NCI-H1694 (cell line): ENCODE results near the gene DPP4.
A peak's percentile ranks its signal among the peaks of the same experiment; 100 is the strongest.

Source experiments
- DNase-seq: peaks from one replicate; lab custom pipeline; 2025; lab: John Stamatoyannopoulos, UW

Gene DPP4

GRCh38 chr2:162073888-162074631 is at the start of gene DPP4:
Gene DPP4 (minus strand): TSS chr2:162074215. CDS start chr2:162073981, 234 bp downstream.
- no peak for DNase-seq

- DNase-seq = no peak
Measured at GRCh38 chr2:162118166-162119031, 44.4 kb upstream of the DPP4 start.

GRCh38 chr2:162116352-162116751 is 42.3 kb upstream of the DPP4 start:
- DNase-seq = no peak

- DNase-seq = no peak
Measured at GRCh38 chr2:162115076-162115475, 41.1 kb upstream of the DPP4 start.

GRCh38 chr2:162114271-162114670 is 40.3 kb upstream of the DPP4 start:
- no peak for DNase-seq

- DNase-seq = no peak
Measured at GRCh38 chr2:162113776-162114168, 39.8 kb upstream of the DPP4 start.

- DNase-seq = no peak
Measured at GRCh38 chr2:162113088-162113775, 39.2 kb upstream of the DPP4 start.

- no peak for DNase-seq
Measured at GRCh38 chr2:162111958-162112850, 38.2 kb upstream of the DPP4 start.

- DNase-seq = no peak
Measured at GRCh38 chr2:162107361-162107901, 33.4 kb upstream of the DPP4 start.

- no peak for DNase-seq
Measured at GRCh38 chr2:162106746-162107145, 32.7 kb upstream of the DPP4 start.

GRCh38 chr2:162106146-162106551 is 32.1 kb upstream of the DPP4 start:
- no peak for DNase-seq

- no peak for DNase-seq
Measured at GRCh38 chr2:162103443-162104009, 29.5 kb upstream of the DPP4 start.

GRCh38 chr2:162100579-162100978 is 26.6 kb upstream of the DPP4 start:
- DNase-seq = no peak

- DNase-seq = no peak
Measured at GRCh38 chr2:162099836-162100235, 25.8 kb upstream of the DPP4 start.

GRCh38 chr2:162092658-162093556 is 18.9 kb upstream of the DPP4 start:
- DNase-seq = no peak

- no peak for DNase-seq
Measured at GRCh38 chr2:162092008-162092390, 18.0 kb upstream of the DPP4 start.

- peak; percentile 3 for DNase-seq
Measured at GRCh38 chr2:162091325-162092007, 17.5 kb upstream of the DPP4 start.

- no peak for DNase-seq
Measured at GRCh38 chr2:162090109-162090508, 16.1 kb upstream of the DPP4 start.

- DNase-seq = no peak
Measured at GRCh38 chr2:162086904-162087303, 12.9 kb upstream of the DPP4 start.
